Measurements from ENCODE around the gene FNDC3B.

- no peak for TF ChIP-seq GATA2 (IDR thresholded peaks at IDR 0.05; ENCODE audit: low read depth, low read length)
- no peak for TF ChIP-seq GATA3 (IDR thresholded peaks at IDR 0.05; ENCODE audit: low read depth, low read length)
These were observed 98.8 kb downstream of the FNDC3B start for GRCh38 chr3:172138193-172138537.
